GM20000 (cell line): ENCODE results near the gene CNIH2.
"Not testable (repeated sequence)": the region's sequence is repeated elsewhere in the genome, so short reads cannot be mapped to it uniquely, and the experiment has no call there.

Experiments
- DNase-seq: peaks from one replicate; pipeline ENCODE4 v3.0.0; 2012; ENCODE audit warnings: low spot score
- TF ChIP-seq, protein P1 (sequence below): IDR thresholded peaks from 2 replicates; pipeline ENCODE4 v1.5.1; 2012; ENCODE audit warnings: mild to moderate bottlenecking, control low read depth; ENCODE audit errors: extremely low read depth, missing control alignments

CNIH2 gene

GRCh38 chr11:66318600-66318970 is 40.6 kb downstream of the CNIH2 start:
- TF ChIP-seq, protein P1, sequence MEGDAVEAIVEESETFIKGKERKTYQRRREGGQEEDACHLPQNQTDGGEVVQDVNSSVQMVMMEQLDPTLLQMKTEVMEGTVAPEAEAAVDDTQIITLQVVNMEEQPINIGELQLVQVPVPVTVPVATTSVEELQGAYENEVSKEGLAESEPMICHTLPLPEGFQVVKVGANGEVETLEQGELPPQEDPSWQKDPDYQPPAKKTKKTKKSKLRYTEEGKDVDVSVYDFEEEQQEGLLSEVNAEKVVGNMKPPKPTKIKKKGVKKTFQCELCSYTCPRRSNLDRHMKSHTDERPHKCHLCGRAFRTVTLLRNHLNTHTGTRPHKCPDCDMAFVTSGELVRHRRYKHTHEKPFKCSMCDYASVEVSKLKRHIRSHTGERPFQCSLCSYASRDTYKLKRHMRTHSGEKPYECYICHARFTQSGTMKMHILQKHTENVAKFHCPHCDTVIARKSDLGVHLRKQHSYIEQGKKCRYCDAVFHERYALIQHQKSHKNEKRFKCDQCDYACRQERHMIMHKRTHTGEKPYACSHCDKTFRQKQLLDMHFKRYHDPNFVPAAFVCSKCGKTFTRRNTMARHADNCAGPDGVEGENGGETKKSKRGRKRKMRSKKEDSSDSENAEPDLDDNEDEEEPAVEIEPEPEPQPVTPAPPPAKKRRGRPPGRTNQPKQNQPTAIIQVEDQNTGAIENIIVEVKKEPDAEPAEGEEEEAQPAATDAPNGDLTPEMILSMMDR: no peak
- DNase-seq: no peak

DNA sequence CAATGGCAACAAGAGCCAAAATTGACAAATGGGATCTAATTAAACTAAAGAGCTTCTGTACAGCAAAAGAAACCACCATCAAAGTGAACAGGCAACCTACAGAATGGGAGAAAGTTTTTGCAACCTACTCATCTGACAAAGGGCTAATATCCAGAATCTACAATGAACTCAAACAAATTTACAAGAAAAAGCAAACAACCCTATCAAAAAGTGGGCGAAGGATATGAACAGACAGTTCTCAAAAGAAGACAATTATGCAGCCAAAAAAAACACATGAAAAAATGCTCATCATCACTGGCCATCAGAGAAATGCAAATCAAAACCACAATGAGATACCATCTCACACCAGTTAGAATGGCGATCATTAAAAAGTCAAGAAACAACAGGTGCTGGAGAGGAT is 42.3 kb downstream of the CNIH2 start:
- not testable (repeated sequence) for DNase-seq

DNA sequence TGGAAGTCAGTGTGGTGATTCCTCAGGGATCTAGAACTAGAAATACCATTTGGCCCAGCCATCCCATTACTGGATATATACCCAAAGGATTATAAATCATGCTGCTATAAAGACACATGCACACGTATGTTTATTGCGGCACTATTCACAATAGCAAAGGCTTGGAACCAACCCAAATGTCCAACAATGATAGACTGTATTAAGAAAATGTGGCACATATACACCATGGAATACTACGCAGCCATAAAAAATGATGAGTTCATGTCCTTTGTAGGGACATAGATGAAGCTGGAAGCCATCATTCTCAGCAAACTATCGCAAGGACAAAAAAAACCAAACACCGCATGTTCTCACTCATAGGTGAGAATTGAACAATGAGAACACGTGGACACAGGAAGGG is 42.8 kb downstream of the CNIH2 start:
- DNase-seq: not testable (repeated sequence)

DNA sequence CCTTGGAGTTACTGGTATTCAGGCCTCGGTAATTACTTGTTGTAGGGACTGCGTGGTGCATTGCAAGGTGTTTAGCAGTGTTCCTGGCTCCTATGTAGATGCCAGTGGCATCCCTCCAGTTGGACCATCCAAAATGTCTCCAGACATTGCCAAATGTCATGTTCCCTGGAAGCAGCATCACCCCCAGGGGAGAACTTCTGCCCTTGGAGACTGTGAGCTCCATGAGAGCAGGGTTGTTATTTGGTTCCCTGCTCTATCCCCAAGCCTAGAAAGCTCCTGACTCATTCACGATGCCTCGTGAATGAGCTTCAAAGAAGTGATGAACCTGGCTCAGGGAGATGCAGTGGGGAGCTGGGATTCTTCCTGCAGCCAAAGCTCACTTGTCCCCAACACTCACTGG is 43.6 kb downstream of the CNIH2 start:
- no peak for DNase-seq
- TF ChIP-seq, protein P1: no peak

DNA sequence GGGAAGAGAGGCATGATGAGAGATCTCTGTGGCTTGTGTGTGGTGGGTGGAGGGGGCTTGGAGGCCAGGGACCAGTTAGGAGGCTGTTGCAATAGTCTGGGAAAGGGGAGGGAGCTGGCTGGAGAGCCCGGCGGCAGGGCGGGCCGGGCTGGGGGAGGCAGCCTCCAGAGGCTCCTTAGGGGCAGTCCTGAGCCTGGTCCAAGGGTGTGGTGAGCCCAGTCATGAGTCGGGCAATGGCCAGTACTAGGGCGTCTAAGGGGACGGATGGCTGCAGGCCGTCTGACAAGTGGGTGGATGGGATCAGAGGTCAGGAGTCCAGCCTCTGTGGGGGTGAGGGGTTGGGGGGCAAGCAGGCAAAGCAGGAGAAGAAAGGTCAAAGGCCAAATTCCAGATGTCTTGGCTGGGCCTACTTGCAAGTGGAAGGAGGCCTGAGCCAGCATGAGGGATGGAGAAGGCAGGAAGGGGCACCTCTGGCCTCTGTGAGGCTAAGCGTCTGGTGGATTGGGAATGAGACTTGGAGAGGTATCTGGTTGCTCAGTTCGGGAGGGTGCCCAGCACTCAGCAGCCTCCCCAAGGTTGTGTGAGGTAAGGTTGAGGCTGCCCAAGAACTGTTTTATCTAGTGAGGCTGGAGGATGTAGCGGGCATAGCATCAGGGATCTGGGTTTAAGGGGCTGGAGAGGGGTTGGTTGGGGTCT is 44.9 kb downstream of the CNIH2 start:
- TF ChIP-seq, protein P1: no peak
- DNase-seq: no peak

GRCh38 chr11:66323684-66324083 is 45.7 kb downstream of the CNIH2 start:
- TF ChIP-seq, protein P1: no peak
- no peak for DNase-seq

GRCh38 chr11:66324664-66325063 is 46.7 kb downstream of the CNIH2 start:
- DNase-seq: no peak
- TF ChIP-seq, protein P1: no peak

- TF ChIP-seq, protein P1: no peak
- DNase-seq: no peak
Observed at GRCh38 chr11:66325263-66325671, 47.3 kb downstream of the CNIH2 start.
